HepG2 (cell line): ENCODE results near the gene G6PC2.

Experiments used
- PLSCR1 ChIP-seq: sonication (generic); formaldehyde crosslinking; IDR thresholded peaks from 2 replicates; pipeline ENCODE4 v1.5.0; 2020; ENCODE audit warnings: missing genetic modification reagents, mild to moderate bottlenecking, borderline replicate concordance
- TF ChIP-seq, protein P1 (sequence below): sonication (generic); formaldehyde crosslinking; IDR thresholded peaks from 2 replicates; pipeline ENCODE4 v1.5.0; 2020; ENCODE audit warnings: mild to moderate bottlenecking, missing genetic modification reagents, moderate library complexity

- TF ChIP-seq, protein P1, sequence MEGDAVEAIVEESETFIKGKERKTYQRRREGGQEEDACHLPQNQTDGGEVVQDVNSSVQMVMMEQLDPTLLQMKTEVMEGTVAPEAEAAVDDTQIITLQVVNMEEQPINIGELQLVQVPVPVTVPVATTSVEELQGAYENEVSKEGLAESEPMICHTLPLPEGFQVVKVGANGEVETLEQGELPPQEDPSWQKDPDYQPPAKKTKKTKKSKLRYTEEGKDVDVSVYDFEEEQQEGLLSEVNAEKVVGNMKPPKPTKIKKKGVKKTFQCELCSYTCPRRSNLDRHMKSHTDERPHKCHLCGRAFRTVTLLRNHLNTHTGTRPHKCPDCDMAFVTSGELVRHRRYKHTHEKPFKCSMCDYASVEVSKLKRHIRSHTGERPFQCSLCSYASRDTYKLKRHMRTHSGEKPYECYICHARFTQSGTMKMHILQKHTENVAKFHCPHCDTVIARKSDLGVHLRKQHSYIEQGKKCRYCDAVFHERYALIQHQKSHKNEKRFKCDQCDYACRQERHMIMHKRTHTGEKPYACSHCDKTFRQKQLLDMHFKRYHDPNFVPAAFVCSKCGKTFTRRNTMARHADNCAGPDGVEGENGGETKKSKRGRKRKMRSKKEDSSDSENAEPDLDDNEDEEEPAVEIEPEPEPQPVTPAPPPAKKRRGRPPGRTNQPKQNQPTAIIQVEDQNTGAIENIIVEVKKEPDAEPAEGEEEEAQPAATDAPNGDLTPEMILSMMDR (CRISPR knock-in tag), result no peak
- TF ChIP-seq PLSCR1 (CRISPR knock-in tag), result no peak
These were observed 53.2 kb downstream of the G6PC2 start for GRCh38 chr2:168954256-168954655.
